Adipocyte (in vitro differentiated cells): ENCODE measurements around the gene C19orf12.

Experiments
- DNase-seq: peaks from one replicate; pipeline ENCODE4 v3.0.0-alpha.2; 2015; ENCODE audit warnings: low read depth
- H3K27me3 ChIP-seq: replicated peaks from 2 replicates; pipeline ENCODE4 v1.7.0; 2013; ENCODE audit warnings: mild to moderate bottlenecking, low read length, moderate library complexity; ENCODE audit not compliant: control insufficient read depth, insufficient read depth
- H3K36me3 ChIP-seq: 2 replicates; pipeline ENCODE4 v1.7.0; 2013; ENCODE audit warnings: low read length, mild to moderate bottlenecking, moderate library complexity; ENCODE audit not compliant: control insufficient read depth, insufficient read depth, severe bottlenecking
- H3K4me1 ChIP-seq: 2 replicates; pipeline ENCODE4 v1.7.0; 2013; ENCODE audit warnings: mild to moderate bottlenecking, low read length, moderate library complexity; ENCODE audit not compliant: control insufficient read depth, insufficient read depth
- H3K4me3 ChIP-seq: 2 replicates; pipeline ENCODE4 v1.7.0; 2013; ENCODE audit warnings: mild to moderate bottlenecking, low read length, moderate library complexity
- H3K9ac ChIP-seq: 2 replicates; pipeline ENCODE4 v1.7.0; 2013; ENCODE audit warnings: mild to moderate bottlenecking, low read length, moderate library complexity
- H3K9me3 ChIP-seq: 2 replicates; pipeline ENCODE4 v1.7.0; 2013; ENCODE audit warnings: mild to moderate bottlenecking, low read length, moderate library complexity; ENCODE audit not compliant: control insufficient read depth

C19orf12 gene

GRCh38 chr19:29651622-29652394, 63.3 kb downstream of the C19orf12 start:
- H3K36me3 ChIP-seq: no peaks in the 10 kb centered on the region
- no peaks in the 10 kb centered on the region for H3K4me1 ChIP-seq
- no peak overlapping the region for H3K4me3 ChIP-seq
- no peak for DNase-seq
- H3K9ac ChIP-seq: no peak overlapping the region
- peaks cover 4% of the 10 kb centered on the region for H3K9me3 ChIP-seq
- no peaks in the 10 kb centered on the region for H3K27me3 ChIP-seq

DNA sequence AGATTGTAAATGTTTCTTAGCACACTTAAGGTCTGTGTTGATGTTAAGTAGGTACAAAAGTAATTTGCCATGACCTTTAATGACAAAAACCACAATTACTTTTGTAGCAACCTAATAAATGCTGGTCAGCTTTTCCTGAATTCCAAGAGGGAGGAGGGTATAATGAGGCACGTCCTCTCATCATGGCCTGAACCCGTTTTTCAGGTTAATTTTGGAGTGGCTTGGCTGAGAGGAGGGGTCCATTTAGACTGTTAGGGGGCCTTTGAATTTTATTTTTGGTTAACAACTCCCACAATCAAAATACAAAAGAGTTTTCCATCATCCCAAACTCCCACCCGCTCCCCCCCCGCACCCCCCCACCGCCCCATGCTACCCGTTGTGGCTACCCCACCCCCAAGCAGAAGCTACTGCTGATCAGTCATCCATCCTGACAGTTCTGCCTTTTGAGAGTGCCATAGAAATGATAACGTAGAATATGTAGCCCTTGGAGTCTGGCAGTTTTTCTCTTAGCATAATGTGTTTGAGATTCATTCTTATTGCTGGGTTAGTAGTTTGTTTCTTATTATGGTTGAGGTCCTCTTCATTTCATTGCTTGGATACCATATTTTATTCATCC, 64.2 kb downstream of the C19orf12 start:
- Histone ChIP-seq H3K4me3 (no peak overlapping the region), H3K36me3 (no peaks in the 10 kb centered on the region), H3K9me3 (peaks cover 4% of the 10 kb centered on the region), H3K9ac (no peak overlapping the region), H3K27me3 (no peaks in the 10 kb centered on the region), H3K4me1 (peaks cover 6% of the 10 kb centered on the region)
- no peak for DNase-seq
